ENCODE results near the gene HES7.
"Not testable (repeated sequence)": the region's sequence is repeated elsewhere in the genome, so short reads cannot be mapped to it uniquely, and the experiment has no call there.

HES7 gene

DNA sequence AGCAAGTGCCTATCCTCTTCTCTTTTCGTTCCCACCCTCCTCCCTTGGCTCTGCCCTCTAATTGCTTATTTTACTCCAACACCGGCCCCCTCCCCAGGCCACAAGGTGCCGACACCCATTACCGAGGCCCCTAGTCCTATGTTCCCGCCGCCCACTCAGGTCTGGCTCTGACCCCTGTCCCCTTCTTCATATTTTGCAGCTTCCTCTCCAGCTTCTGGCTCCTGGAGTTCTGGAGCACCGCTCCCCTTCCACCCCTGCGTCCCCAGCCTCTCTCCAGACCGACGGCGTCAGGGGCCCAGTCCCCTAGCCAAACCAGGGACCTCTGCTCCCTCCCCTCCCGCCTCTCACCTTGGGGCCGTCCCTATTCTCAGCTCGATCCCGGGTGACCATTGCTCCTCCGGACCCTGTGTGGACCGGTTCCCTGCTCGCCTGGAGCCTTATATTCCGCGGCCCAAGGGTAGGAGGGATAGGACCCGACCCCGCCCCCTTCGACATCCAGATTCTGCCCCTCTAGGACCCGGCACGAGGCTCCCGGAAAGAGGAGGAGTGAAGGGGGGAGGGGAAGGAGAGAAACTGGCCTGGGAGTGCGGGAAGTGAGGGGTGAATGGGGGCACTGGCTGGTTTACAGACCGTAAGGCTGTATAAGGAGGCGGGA is at the start of gene HES7:
TSS of gene HES7 (minus strand) at position 412 of the 655 bp plus-strand sequence. CDS start at position 390, 22 bp downstream.
- DNase-seq = no peak

GRCh38 chr17:8173056-8173870 is 49.4 kb upstream of the HES7 start:
- DNase-seq = peak; percentile 99

DNA sequence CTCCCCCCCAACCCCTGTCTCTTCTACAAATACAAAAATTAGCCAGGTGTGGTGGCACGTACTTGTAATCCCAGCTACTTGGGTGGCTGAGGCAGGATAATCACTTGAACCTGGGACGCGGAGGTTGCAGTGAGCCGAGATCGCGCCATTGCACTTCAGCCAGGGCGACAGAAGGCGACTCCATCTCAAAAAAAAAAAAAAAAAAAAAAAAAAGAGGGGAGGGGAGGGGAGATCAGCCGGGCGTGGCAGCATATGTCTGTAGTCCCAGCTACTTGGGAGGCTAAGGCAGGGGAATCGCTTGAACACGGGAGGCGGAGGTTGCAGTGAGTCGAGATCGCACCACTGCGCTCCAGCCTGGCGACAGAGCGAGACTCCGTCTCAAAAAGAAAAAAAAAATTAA is 46.3 kb upstream of the HES7 start:
- not testable (repeated sequence) for DNase-seq

- no peak for DNase-seq
These were observed 43.6 kb upstream of the HES7 start for GRCh38 chr17:8167526-8167925.

DNA sequence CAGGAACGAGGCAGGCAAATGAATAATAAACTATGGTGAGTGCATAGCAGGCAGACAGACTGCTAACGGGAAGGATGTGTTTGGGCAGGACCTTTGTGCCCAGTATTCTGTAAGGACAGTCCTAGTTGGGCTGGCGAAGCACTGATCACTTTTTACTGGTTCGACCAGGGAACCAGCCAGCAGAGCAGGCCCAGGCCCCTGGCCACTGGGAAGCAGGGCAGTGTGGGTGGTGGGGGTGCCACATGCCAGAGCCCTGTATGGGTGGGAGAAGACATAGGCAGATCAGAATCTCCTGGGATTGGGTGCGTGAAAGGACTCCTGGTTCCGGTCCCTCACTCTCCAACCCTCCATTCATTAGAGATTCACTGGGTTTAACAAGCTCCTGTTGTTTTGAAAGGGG is 42.8 kb upstream of the HES7 start:
- no peak for DNase-seq

DNA sequence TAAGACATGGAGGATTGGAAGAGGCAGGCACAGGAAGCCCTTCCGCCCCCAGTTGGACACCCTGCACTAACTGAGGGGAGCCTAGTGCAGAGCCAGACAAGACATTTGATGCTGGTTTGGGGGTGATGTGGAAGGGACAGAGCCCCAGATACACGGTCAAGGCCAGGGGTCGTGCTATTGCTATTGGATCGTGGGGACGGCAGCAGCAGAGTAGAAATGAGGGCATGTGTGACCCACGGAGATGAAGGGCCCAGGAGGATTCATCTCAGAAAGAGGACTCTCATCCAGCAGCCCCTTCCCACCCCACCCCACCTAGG is 40.9 kb upstream of the HES7 start:
- DNase-seq = no peak

- peak; percentile 70 for DNase-seq
These were observed 40.3 kb upstream of the HES7 start for GRCh38 chr17:8163978-8164814.

- no peak for DNase-seq
These were observed 39.4 kb upstream of the HES7 start for GRCh38 chr17:8162997-8163977.

GRCh38 chr17:8162233-8162996 is 38.5 kb upstream of the HES7 start, which contains the start of gene VAMP2:
Gene VAMP2, minus strand, starts transcription at chr17:8162948. Its CDS starts 69 bp downstream, at chr17:8162879.
- peak; percentile 77 for DNase-seq

DNA sequence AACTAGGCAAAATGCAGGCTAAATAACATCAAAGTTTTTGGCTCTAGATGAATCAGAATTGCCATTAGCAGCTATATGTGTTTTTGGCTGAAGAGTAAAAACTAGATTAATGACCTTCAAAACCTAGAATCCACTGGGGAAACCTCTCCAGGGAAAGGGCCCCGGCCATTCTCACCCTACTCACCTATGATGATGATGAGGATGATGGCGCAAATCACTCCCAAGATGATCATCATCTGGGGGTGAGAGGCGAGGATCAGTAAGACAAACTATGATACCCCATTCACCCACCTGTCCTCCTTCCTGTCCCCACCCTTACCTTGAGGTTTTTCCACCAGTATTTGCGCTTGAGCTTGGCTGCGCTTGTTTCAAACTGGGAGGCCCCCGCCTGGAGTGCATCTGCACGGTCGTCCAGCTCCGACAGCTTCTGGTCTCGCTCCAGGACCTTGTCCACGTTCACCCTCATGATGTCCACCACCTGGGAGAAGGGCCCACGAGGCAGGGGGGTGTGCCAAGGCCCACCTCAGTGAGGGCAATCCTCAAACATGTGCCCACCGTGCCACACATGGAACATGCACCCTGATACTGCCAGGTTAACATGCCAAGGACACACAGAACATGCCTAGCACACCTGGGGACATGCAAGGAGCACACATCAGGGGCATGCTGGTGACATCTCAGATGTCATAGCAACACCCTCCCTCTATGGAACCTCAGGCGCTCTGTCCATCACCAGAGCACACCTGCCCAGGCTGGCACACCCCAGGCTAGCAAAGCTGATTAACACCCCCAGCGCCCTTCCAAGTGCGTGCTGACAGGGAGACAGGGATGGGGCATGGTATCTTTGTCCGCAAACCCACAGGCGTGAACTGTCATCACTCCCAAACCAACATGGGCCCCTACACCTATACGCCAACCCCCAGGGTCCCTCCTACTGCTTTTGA is 37.7 kb upstream of the HES7 start:
- DNase-seq = no peak

DNA sequence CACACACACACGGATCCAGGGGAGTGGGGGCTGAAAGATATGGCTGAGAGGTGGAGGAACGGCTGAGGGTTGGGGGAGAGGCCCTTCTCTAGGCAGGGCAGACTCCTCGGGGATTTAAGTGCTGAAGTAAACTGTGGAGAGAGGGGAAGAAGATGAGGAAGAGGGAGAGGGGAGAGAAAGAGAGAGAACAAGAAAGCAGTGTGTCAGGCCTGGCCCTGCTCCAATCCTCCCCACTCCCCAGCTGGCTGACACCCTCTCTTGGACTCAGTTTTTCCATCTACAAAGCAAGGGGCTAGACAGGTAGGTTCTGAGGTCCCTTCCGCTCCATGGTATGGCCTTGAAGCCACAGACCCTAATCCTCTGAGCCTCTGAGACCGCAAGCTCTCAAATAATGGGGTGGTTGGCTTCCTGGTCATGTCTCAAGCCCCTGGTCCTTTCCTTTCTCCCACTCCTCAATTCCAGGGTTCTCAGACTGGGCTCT is 36.9 kb upstream of the HES7 start:
- no peak for DNase-seq

DNA sequence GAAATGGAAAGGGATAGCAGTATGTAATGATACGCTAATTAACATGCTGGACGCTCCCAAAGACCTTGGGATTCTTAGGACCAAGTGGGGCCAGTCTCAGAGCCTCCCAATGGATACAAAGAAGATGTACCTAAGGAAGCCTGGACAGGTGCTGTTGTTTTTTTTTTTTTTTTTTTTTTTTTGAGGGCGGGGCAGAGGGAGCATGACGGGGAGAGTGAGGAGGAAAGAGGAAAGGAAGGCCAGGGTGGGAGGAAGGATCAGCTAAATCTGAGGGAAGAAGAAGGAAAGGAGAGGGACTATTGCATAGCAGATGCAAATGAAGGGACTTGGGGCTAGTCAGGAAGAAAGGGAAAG is 36.3 kb upstream of the HES7 start:
- no peak for DNase-seq

DNA sequence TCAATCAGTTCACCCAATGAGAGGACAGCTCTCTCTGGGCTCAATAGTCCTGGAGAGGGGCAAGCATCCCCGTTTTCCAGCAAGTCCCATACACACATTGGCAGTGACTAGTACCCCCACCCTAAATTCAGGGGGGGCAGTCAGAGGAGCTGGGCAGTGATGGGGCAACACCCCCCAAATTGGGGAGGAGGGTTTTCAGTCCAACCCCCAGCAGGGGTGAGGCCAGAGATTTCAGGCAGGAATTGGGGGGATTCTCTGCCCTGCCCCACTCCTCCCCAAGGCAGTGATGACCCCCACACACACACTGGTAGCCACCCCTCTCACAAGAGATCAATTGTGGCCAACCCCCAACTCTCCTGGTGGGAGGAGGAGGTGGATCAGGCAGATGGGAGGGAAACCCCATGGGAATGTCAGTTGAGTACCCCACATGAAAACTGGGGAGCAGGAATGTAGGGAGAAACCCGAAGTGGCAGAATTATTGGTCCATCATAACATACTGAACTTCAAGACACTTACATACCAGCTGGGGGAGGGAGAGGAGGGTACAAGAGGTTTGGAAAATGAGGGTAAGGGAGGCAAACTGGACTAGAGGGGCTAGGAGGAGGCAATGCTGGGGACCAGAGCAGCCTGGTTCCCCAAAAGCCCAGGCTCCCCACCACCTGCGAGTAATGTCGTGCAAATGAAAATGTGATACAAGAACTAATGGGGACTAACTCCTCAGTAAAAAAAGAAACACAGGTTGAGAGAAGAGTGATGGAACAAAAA is 35.7 kb upstream of the HES7 start:
- DNase-seq = no peak

- DNase-seq = no peak
These were observed 35.1 kb upstream of the HES7 start for GRCh38 chr17:8159032-8159400.

GRCh38 chr17:8158267-8159031 is 34.5 kb upstream of the HES7 start:
- DNase-seq = peak; percentile 79

GRCh38 chr17:8156246-8156992 is 32.5 kb upstream of the HES7 start:
- DNase-seq = peak; percentile 100

DNA sequence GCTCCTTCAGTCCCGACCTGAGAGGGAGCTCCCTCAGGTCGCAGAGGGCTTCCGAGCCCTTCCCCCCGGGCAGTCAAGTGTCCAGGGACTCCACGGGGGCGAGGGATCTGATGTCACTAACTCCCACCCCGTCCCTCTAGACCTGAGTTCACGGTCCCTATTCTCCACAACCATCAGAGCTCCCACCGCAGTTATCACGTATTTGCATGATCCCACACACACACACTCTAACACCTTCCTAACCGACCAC is 32.0 kb upstream of the HES7 start:
- no peak for DNase-seq
